Cerebellar nuclear complex (tissue), 1 donor: Measurements from ENCODE around the gene GNG13.

ENCODE experiments used
- DNase-seq, 2 experiments: peaks; one replicate each; lab custom pipeline; 2025; lab: John Stamatoyannopoulos, UW

The GNG13 gene

GRCh38 chr16:794091-794822, 6.3 kb downstream of the GNG13 start:
- no peak for DNase-seq

- DNase-seq: no peak
Observed at GRCh38 chr16:793414-793813, 7.1 kb downstream of the GNG13 start.

- DNase-seq: no peak
Observed at GRCh38 chr16:792221-792995, 8.1 kb downstream of the GNG13 start.

GRCh38 chr16:791131-791530, 9.4 kb downstream of the GNG13 start:
- no peak for DNase-seq

- no peak for DNase-seq
Observed at GRCh38 chr16:790086-790485, 10.4 kb downstream of the GNG13 start.

- DNase-seq: no peak
Observed at GRCh38 chr16:789191-789850, 11.2 kb downstream of the GNG13 start.

- DNase-seq: peak; percentile 32 to 43
Observed at GRCh38 chr16:788399-789126, 12.0 kb downstream of the GNG13 start, which contains the start of gene CHTF18. Gene CHTF18, plus strand, starts transcription at chr16:788620. Its CDS starts 65 bp downstream, at chr16:788685.

- no peak for DNase-seq
Observed at GRCh38 chr16:787978-788398, 12.5 kb downstream of the GNG13 start, which contains the start of gene RPUSD1. Gene RPUSD1, minus strand, starts transcription at chr16:788381. Its CDS starts 644 bp downstream, at chr16:787737.

- DNase-seq: no peak
Observed at GRCh38 chr16:787321-787966, 13.1 kb downstream of the GNG13 start.

GRCh38 chr16:785563-786535, 14.7 kb downstream of the GNG13 start:
- no peak for DNase-seq

GRCh38 chr16:784431-784830, 16.1 kb downstream of the GNG13 start:
- no peak for DNase-seq

- DNase-seq: no peak
Observed at GRCh38 chr16:783404-784161, 17.0 kb downstream of the GNG13 start.

GRCh38 chr16:782766-783403, 17.6 kb downstream of the GNG13 start:
- no peak for DNase-seq

GRCh38 chr16:782258-782657, 18.3 kb downstream of the GNG13 start:
- no peak for DNase-seq

- no peak for DNase-seq
Observed at GRCh38 chr16:781346-782010, 19.1 kb downstream of the GNG13 start.

- no peak for DNase-seq
Observed at GRCh38 chr16:780296-780695, 20.2 kb downstream of the GNG13 start.

- DNase-seq: no peak
Observed at GRCh38 chr16:779561-779960, 21.0 kb downstream of the GNG13 start.

GRCh38 chr16:778909-779527, 21.5 kb downstream of the GNG13 start:
- DNase-seq: no peak
